GM18517 (cell line): ENCODE data around the gene SIX4.

ENCODE experiments used
- ATAC-seq: cut with Tn5 transposase; IDR thresholded peaks from one replicate; pipeline ENCODE4 v1.9.1; 2021; ENCODE audit warnings: mild to moderate bottlenecking, moderate library complexity; ENCODE audit not compliant: unreplicated experiment

SIX4 gene

GRCh38 chr14:60722357-60723115, 1.6 kb downstream of the SIX4 start:
- no peak for ATAC-seq

- no peak for ATAC-seq
Measured at GRCh38 chr14:60722107-60722356, 2.1 kb downstream of the SIX4 start.

GRCh38 chr14:60721326-60722106, 2.6 kb downstream of the SIX4 start:
- no peak for ATAC-seq

GRCh38 chr14:60720962-60721325, 3.2 kb downstream of the SIX4 start:
- ATAC-seq: no peak

- ATAC-seq: no peak
Measured at GRCh38 chr14:60720391-60720790, 3.8 kb downstream of the SIX4 start.

GRCh38 chr14:60713513-60713912, 10.6 kb downstream of the SIX4 start:
- ATAC-seq: no peak

GRCh38 chr14:60710494-60710893, 13.7 kb downstream of the SIX4 start:
- no peak for ATAC-seq

- ATAC-seq: no peak
Measured at GRCh38 chr14:60707858-60708257, 16.3 kb downstream of the SIX4 start.

GRCh38 chr14:60705100-60705499, 19.1 kb downstream of the SIX4 start:
- ATAC-seq: no peak

- no peak for ATAC-seq
Measured at GRCh38 chr14:60700598-60700997, 23.6 kb downstream of the SIX4 start.

GRCh38 chr14:60695327-60695726, 28.8 kb downstream of the SIX4 start:
- no peak for ATAC-seq

- ATAC-seq: no peak
Measured at GRCh38 chr14:60691383-60692113, 32.6 kb downstream of the SIX4 start.

GRCh38 chr14:60686865-60687264, 37.3 kb downstream of the SIX4 start:
- ATAC-seq: no peak

GRCh38 chr14:60684203-60684602, 39.9 kb downstream of the SIX4 start:
- no peak for ATAC-seq

GRCh38 chr14:60681271-60681670, 42.9 kb downstream of the SIX4 start:
- ATAC-seq: no peak

GRCh38 chr14:60680511-60680910, 43.6 kb downstream of the SIX4 start:
- ATAC-seq: no peak

- no peak for ATAC-seq
Measured at GRCh38 chr14:60679566-60680258, 44.4 kb downstream of the SIX4 start.

GRCh38 chr14:60677701-60678100, 46.5 kb downstream of the SIX4 start:
- ATAC-seq: no peak

- ATAC-seq: no peak
Measured at GRCh38 chr14:60670989-60671388, 53.2 kb downstream of the SIX4 start.

GRCh38 chr14:60668431-60669112, 55.6 kb downstream of the SIX4 start:
- ATAC-seq: no peak

GRCh38 chr14:60665177-60665550, 59.0 kb downstream of the SIX4 start:
- no peak for ATAC-seq
